ENCODE measurements around the gene DUS2.
"Not testable (repeated sequence)": the region's sequence is repeated elsewhere in the genome, so short reads cannot be mapped to it uniquely, and the experiment has no call there.

DNA sequence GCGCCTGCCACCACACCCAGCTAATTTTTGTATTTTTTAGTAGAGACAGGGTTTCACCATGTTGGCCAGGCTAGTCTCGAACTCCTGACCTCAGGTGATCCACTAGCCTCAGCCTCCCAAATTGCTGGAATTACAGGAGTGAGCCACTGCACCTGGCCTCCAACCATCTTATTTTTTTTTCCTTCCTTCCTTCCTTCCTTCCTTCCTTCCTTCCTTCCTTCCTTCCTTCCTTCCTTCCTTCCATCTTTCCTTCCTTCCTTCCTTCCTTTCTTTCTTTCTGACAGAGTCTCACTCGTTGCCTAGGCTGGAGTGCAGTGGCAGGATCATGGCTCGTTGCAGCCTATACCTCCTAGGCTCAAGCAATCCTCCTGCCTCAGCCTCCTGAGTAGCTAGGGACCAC, 13.2 kb upstream of the DUS2 start:
- TF ChIP-seq, protein P1, sequence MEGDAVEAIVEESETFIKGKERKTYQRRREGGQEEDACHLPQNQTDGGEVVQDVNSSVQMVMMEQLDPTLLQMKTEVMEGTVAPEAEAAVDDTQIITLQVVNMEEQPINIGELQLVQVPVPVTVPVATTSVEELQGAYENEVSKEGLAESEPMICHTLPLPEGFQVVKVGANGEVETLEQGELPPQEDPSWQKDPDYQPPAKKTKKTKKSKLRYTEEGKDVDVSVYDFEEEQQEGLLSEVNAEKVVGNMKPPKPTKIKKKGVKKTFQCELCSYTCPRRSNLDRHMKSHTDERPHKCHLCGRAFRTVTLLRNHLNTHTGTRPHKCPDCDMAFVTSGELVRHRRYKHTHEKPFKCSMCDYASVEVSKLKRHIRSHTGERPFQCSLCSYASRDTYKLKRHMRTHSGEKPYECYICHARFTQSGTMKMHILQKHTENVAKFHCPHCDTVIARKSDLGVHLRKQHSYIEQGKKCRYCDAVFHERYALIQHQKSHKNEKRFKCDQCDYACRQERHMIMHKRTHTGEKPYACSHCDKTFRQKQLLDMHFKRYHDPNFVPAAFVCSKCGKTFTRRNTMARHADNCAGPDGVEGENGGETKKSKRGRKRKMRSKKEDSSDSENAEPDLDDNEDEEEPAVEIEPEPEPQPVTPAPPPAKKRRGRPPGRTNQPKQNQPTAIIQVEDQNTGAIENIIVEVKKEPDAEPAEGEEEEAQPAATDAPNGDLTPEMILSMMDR (IDR thresholded peaks at IDR 0.05 in 4 of 5, conservative IDR thresholded peaks at IDR 0.05 in 1 of 5): not testable (repeated sequence)
- not testable (repeated sequence) for TF ChIP-seq POLR2A (IDR thresholded peaks at IDR 0.05)

Data from gastrocnemius medialis (tissue), 4 donors.